GM12801 (cell line): Measurements from ENCODE around the gene REV3L.

Experiments
- CTCF ChIP-seq: IDR thresholded peaks from one replicate; pipeline ENCODE4 v1.5.1; 2011; ENCODE audit warnings: control low read depth; ENCODE audit not compliant: insufficient read length; ENCODE audit errors: extremely low read depth

Gene REV3L

GRCh38 chr6:111486921-111487320, 3.9 kb upstream of the REV3L start:
- no peak for TF ChIP-seq CTCF

GRCh38 chr6:111486475-111486874, 3.5 kb upstream of the REV3L start:
- no peak for TF ChIP-seq CTCF

- TF ChIP-seq CTCF, result no peak
Measured at GRCh38 chr6:111485342-111485741, 2.3 kb upstream of the REV3L start.

GRCh38 chr6:111484633-111484930, 1.6 kb upstream of the REV3L start:
- TF ChIP-seq CTCF, result no peak

DNA sequence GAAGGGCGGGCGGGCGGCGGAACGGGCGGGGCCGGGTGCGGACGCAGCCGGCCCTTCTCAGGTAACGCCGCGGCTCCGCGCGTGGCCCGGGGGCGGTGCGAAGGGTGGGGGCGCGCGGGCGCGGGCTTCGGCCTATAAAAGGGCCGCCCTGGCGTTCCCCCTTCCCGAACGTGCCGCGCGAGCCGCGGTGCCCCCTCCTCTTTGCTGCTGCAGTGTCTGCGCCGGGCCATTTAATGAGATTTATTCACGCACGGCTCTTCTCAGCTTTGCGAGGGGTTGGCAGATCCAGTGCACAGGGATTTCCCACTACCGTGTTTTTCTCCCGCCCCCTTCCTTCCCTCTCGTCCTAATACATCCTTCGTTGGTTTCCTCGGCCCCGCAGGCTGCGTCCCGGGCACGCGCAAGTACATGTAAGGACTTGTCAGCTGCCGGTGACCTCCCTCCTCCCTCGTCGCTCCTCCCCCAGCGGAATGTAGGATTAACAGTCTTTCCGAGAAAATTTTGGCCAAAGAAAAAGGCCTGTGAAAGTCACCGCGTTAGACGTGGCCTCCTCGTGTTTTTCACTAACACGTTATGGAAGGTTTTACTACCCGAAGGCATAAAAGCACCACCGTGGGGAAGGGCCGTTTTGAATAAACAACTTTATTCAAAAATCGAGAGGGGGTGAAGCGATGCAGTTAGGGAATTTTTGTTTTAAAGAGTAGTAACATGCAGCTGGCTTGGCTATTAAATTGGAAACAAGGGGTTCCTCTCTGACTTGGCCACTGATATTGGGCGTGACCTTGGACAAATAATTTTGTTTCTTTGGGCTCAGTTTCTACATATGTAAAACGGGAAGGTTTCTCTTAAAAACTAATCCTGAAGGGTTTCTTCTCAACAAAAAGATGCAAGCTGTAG, 966 bp upstream of the REV3L start:
- no peak for TF ChIP-seq CTCF

DNA sequence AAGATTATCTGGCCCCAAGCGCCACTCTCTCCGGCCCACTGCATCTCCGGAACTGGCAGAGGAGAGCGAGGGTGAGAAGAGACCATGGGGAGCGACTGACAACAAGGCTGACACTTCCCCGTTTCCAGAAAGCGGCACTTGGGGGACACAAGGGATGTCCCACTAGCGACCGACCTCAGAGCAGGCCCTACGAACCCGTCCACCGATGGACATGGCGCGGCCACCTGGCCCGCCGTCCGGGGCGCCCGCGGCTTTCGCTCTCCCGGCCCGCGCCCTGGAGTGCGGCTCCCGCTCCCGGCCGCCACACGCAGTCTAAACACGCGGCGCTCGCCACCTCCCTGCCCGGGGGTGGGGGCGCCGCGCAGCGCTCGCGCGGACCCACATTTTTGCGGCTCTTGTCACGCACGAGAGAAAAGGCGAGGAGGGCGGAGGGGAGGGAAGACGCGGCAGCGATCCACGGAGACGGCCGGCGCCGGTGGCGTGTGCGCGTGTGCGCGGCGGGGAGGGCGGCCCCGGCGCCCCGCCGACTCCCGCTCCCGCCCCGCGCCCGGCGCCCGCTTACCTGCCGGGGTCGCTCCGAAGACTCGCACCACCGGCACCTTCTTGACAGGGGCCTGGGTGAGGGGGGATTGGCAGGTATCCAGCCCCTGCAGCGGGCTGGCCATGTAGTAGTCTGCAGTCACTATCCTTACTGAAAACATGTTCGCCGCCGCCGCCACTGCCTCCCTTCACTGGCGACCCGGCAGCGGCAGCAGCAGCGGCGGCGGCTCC, 645 bp downstream of the REV3L start:
- no peak for TF ChIP-seq CTCF

GRCh38 chr6:111481836-111482187, 1.2 kb downstream of the REV3L start:
- TF ChIP-seq CTCF, result no peak
